Right lobe of liver (tissue), 6 donors: ENCODE measurements around the gene TGFBR3L. TPM values are rescaled to one million over a fixed set of nuclear protein-coding genes. Genes with fewer than 3 reads are reported as not detected.

Source experiments
- ATAC-seq, 4 donors: fragments of 200-7000 bp; cut with Tn5 transposase; one replicate each; pipeline ENCODE4 v1.9.1; 2020; ENCODE audit warnings: mild to moderate bottlenecking in 4 of 4, moderate library complexity in 4 of 4
- DNase-seq, 3 donors: peaks; one replicate each; pipeline ENCODE4 v3.0.0-alpha.2; 2020
- H3K27ac ChIP-seq, 3 donors: fragments of 200-600 bp; one replicate each; pipeline ENCODE4 v1.8.0; 2022
- H3K27me3 ChIP-seq, 2 donors: fragments of 200-600 bp; one replicate each; pipeline ENCODE4 v1.8.0; 2022
- H3K36me3 ChIP-seq, 4 donors: fragments of 200-600 bp; sonication (generic) in 1 of 4; one replicate each; pipeline versions ENCODE4 v1.5.1 to v1.8.0; 2017 to 2022; ENCODE audit warnings: control low read depth in 1 of 4
- H3K4me1 ChIP-seq, 4 donors: fragments of 200-600 bp; sonication (generic) in 1 of 4; one replicate each; pipeline versions ENCODE4 v1.5.1 to v1.8.0; 2017 to 2022; ENCODE audit warnings: control low read depth in 1 of 4
- H3K4me3 ChIP-seq, 3 donors: fragments of 200-600 bp; one replicate each; pipeline ENCODE4 v1.8.0; 2022
- H3K9me3 ChIP-seq, 4 donors: fragments of 200-600 bp; sonication (generic) in 1 of 4; one replicate each; pipeline versions ENCODE4 v1.5.1 to v1.8.0; 2017 to 2022; ENCODE audit warnings: control low read depth in 1 of 4
- CTCF ChIP-seq, 4 donors: fragments of 200-600 bp in 3 of 4; fragments of 450-650 bp in 1 of 4; IDR thresholded peaks; one replicate each; pipeline versions ENCODE4 v1.5.1 to v1.8.0; 2016 to 2022; ENCODE audit warnings: antibody characterized with exemption in 4 of 4, mild to moderate bottlenecking in 2 of 4
- POLR2A ChIP-seq: fragments of 450-650 bp; IDR thresholded peaks from one replicate; pipeline ENCODE4 v1.6.1; 2017; ENCODE audit warnings: antibody characterized with exemption, mild to moderate bottlenecking
- WGBS: methylation state at CpG from one replicate; pipeline ENCODE4 v1.1.6; 2018; ENCODE audit warnings: low coverage, low lambda C conversion rate; ENCODE audit not compliant: insufficient coverage; ENCODE audit errors: missing lambda C conversion rate; 5-methylcytosine and 5-hydroxymethylcytosine counted together
- intact Hi-C, 2 donors: fragments of 100-400 bp; cut with DNase I; formaldehyde crosslinking; loops; one replicate each; pipeline versions ENCODE4 v1.11.2 to v1.14.1; 2022
- total RNA-seq, 6 experiments: library from RNA; depleted of rRNA in 2 of 6; stranded (reverse); fragments of >200 nt in 2 of 6; fragmentation: NEBNext Ultra II Directional in 3 of 6; extraction: Animal tissue kit (Norgen Biotek cat#: 25700) in 3 of 6; gene quantifications; one replicate each; pipeline versions ENCODE4 v1.1.0 to v1.2.4, GENCODE V29; 2016 to 2023
- donor health status: DM: no; HTN: yes; CAD: no.
- donor health status: DM: no; HTN: no; CAD: no.
- donor health status: DM: no; HTN: no; CAD: no.
- donor health status: DM: no; HTN: yes; CAD: no.
- donor health status: DM: no; HTN: yes; CAD: no.

The TGFBR3L gene
- total RNA-seq, 6 experiments from 2014 or later, result 0.42 to 2.9 (median 1.3) TPM

DNA sequence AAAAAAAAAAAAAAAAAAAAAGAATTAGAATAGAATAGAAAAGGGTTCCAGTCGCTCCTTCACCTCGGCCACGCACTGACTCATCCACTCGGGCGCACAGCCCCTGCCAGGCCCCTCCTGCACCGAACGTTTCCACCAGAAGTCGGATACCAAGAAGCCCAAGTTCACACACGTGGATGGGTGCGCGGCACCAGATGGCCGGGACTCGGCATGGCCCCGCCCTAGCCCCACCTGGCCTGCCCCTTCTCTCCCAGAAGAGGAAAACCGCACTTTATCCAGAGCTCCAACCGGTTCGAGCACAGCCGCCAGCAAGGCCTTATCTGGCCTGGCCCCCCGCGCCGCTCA is 46.3 kb upstream of the TGFBR3L start:
- intact Hi-C loops, result no loop called here
- DNase-seq (no peak), ATAC-seq (no peak)
- Histone ChIP-seq H3K9me3 (no peaks in the 10 kb centered on the region), H3K36me3 (no peaks in the 10 kb centered on the region), H3K27ac (no peak overlapping the region), H3K4me3 (no peak overlapping the region), H3K27me3 (no peaks in the 10 kb centered on the region), H3K4me1 (peaks cover 0 to 6% (median 0%) of the 10 kb centered on the region in 4 donors)
- 38% methylated on average over 13 of the region's 21 CpGs for WGBS
- TF ChIP-seq POLR2A (no peak), CTCF (IDR thresholded peaks at IDR 0.05) (no peak)

- 6% methylated on average over 2 of the region's 67 CpGs for WGBS
- DNase-seq (peak; percentile 74 to 82 (median 78)), ATAC-seq (peak; percentile 67 to 85 (median 74))
- Histone ChIP-seq H3K4me1 (peaks cover 0 to 6% (median 0%) of the 10 kb centered on the region in 4 donors), H3K9me3 (no peaks in the 10 kb centered on the region), H3K27ac (no peak overlapping the region), H3K36me3 (no peaks in the 10 kb centered on the region), H3K4me3 (peak overlapping the region; percentile 39 to 56 (median 43)), H3K27me3 (no peaks in the 10 kb centered on the region)
- intact Hi-C loops, result no loop called here
- TF ChIP-seq CTCF (IDR thresholded peaks at IDR 0.05), result peak; percentile 78 to 95 (median 83)
- no peak for TF ChIP-seq POLR2A
These were observed 45.8 kb upstream of the TGFBR3L start for GRCh38 chr19:7868671-7869452.

DNA sequence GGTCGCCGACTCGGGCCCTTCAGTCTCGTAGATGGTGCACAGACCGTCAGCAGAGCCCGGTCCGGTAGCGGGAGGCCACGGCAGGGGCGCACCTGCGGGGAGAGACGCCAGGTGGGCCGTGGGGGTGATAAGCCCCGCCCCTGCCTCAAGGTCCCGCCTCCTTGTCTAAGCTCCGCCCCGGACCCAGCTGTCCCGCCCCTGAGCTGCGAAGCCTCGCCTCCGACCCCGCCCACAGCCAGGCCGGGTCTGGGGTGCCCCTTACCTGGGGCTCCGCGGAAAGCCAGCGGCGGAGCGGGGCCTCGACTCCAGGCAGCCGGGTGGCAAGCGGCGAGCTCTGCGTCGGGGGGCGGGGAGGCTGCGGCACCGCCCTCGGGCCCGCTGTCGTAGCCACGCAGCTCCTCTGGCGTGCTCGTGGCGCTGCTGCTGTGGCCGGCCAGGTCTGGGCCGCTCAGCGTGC is 45.1 kb upstream of the TGFBR3L start:
- TF ChIP-seq POLR2A (no peak), CTCF (IDR thresholded peaks at IDR 0.05) (peak in 3 of 4 donors; percentile 20 to 31 (median 28))
- ATAC-seq (peak; percentile 74 to 83 (median 76)), DNase-seq (peak; percentile 79 to 84 (median 81))
- Histone ChIP-seq H3K27ac (no peak overlapping the region), H3K27me3 (no peaks in the 10 kb centered on the region), H3K4me3 (peak overlapping the region; percentile 39 to 56 (median 43)), H3K36me3 (no peaks in the 10 kb centered on the region), H3K9me3 (no peaks in the 10 kb centered on the region), H3K4me1 (peaks cover 0 to 6% (median 0%) of the 10 kb centered on the region in 4 donors)
- intact Hi-C loops, result no loop called here
- WGBS, result 0% methylated on average over 4 of the region's 47 CpGs

DNA sequence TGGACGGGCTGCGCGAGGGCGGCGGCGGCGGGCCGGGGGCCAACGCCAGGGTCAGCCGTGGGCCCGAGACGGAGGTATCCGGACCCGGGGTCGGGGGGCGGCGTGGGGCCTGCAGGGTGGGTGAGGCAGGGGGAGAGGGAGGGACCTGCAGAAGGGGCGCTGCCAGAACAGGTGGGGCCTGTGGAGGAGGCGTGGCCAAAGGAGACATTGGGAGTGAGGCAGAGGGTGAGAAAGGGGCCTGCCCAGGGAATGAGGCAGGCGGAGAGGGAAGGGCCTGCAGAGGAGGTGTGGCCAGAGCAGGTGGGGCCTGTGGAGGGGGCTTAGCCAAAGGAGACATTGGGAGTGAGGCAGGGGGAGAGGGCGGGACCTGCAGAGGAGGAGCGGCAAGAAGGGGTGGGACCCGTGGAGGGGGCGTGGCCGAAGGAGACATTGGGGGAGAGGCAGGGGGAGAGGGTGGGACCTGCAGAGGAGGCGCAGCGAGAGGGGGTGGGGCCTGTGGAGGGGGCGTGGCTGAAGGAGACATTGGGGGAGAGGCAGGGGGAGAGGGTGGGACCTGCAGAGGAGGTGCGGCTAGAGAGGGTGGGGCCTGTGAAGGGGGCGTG is 44.6 kb upstream of the TGFBR3L start:
- Histone ChIP-seq H3K27ac (no peak overlapping the region), H3K36me3 (no peaks in the 10 kb centered on the region), H3K27me3 (peaks cover 0 to 4% of the 10 kb centered on the region in 2 donors), H3K4me1 (peaks cover 0 to 6% (median 0%) of the 10 kb centered on the region in 4 donors), H3K9me3 (no peaks in the 10 kb centered on the region), H3K4me3 (peak overlapping the region; percentile 39 to 56 (median 43))
- intact Hi-C loops, result no loop called here
- WGBS, result 36% methylated on average over 14 of the region's 30 CpGs
- no peak for TF ChIP-seq CTCF (IDR thresholded peaks at IDR 0.05)
- no peak for TF ChIP-seq POLR2A
- ATAC-seq, result peak in 1 of 4 donors; percentile 1
- DNase-seq, result peak in 1 of 3 donors; percentile 66
